AG10803 (cell line): ENCODE results near the gene ACVR2B.
A peak's percentile ranks its signal among the peaks of the same experiment; 100 is the strongest.

ENCODE experiments used
- DNase-seq: peaks from one replicate; pipeline ENCODE4 v3.0.0; 2010; ENCODE audit warnings: low read depth
- H3K4me3 ChIP-seq: 2 replicates; pipeline ENCODE4 v1.5.1; 2011; ENCODE audit warnings: mild to moderate bottlenecking, low read length, control low read depth
- TF ChIP-seq, protein P1 (sequence below): conservative IDR thresholded peaks from 2 replicates; pipeline ENCODE4 v1.5.1; 2011; ENCODE audit warnings: mild to moderate bottlenecking, low read length, control low read depth, inconsistent platforms

ACVR2B gene

GRCh38 chr3:38496131-38496910 is 42.6 kb downstream of the ACVR2B start, which contains the start of gene EXOG:
EXOG (plus strand) TSS chr3:38496340; CDS start chr3:38496368, 28 bp downstream.
- H3K4me3 ChIP-seq = peak within 1 kb of the TSS; percentile 92
- TF ChIP-seq, protein P1, sequence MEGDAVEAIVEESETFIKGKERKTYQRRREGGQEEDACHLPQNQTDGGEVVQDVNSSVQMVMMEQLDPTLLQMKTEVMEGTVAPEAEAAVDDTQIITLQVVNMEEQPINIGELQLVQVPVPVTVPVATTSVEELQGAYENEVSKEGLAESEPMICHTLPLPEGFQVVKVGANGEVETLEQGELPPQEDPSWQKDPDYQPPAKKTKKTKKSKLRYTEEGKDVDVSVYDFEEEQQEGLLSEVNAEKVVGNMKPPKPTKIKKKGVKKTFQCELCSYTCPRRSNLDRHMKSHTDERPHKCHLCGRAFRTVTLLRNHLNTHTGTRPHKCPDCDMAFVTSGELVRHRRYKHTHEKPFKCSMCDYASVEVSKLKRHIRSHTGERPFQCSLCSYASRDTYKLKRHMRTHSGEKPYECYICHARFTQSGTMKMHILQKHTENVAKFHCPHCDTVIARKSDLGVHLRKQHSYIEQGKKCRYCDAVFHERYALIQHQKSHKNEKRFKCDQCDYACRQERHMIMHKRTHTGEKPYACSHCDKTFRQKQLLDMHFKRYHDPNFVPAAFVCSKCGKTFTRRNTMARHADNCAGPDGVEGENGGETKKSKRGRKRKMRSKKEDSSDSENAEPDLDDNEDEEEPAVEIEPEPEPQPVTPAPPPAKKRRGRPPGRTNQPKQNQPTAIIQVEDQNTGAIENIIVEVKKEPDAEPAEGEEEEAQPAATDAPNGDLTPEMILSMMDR = peak; percentile 75
- DNase-seq = peak; percentile 90

DNA sequence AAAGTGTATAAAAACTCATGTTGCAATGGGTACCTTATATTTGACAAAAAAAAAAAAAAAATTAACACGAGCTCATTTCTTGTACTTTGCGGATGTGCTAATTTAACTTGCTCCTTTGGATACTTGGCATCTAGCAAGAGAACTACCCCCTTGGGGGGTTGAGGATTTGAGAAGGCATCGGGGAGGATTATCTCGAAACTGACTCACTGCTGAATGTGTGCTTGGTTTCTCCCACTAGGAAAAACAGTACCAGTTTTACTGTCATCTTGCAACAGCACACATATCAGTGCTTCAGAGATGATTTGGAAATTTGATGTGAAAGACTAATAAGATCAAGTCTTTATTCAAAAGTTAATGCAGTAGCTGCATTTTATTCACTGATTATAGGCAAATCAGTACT is 43.3 kb downstream of the ACVR2B start:
- peak; percentile 5 for DNase-seq
- peak overlapping the region; percentile 92 for H3K4me3 ChIP-seq
- TF ChIP-seq, protein P1 = no peak

- TF ChIP-seq, protein P1 = no peak
- peak; percentile 37 for DNase-seq
- H3K4me3 ChIP-seq = no peak overlapping the region
These were observed 47.2 kb downstream of the ACVR2B start for GRCh38 chr3:38500688-38501417.

GRCh38 chr3:38507120-38507519 is 53.4 kb downstream of the ACVR2B start:
- no peak for DNase-seq
- TF ChIP-seq, protein P1 = no peak
- H3K4me3 ChIP-seq = no peak overlapping the region

- TF ChIP-seq, protein P1 = no peak
- DNase-seq = no peak
- H3K4me3 ChIP-seq = no peak overlapping the region
These were observed 56.0 kb downstream of the ACVR2B start for GRCh38 chr3:38509732-38510131.

DNA sequence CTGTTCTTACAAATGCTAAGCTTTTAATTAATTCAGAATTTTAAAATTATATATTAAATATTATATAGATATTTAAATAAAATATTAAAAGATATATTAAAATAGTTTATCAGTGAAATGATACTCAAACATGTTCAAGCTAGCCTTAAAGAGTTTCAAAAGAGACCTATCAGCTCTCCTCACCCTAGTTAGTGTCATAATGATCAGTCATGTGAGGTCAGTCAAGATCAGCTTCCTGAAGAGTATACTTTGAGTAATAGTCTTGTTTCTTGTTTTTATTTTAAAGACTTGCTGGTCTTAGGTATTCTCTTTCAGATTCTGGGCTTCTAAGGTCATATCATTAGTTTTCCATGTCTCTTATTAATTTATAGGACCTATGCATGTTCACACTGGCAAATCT is 56.9 kb downstream of the ACVR2B start:
- no peak for DNase-seq
- no peak overlapping the region for H3K4me3 ChIP-seq
- TF ChIP-seq, protein P1 = no peak

DNA sequence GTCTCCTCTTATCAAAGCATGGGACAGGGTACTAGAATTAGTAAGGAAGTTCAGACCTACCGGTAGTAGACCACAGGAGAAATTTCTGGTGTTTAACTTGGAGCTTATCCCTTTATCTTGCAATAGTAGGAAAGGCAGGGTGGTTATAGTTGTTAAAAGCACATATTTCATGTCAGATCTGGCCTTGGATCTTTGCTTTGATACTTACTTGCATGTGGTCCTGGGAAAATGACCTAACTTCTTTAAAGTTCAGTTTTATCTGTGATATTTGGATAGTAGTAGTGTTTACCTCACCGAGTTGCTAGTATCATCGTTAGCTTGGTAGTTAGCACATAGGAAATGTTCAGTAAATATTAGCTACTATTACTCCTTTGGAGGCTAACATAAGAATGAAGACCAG is 57.9 kb downstream of the ACVR2B start:
- no peak for DNase-seq
- no peak overlapping the region for H3K4me3 ChIP-seq
- TF ChIP-seq, protein P1 = no peak
